Panc1 (cell line): ENCODE measurements around the gene TSPYL1. TPM values are rescaled to one million over a fixed set of nuclear protein-coding genes. Genes with fewer than 3 reads are reported as not detected.

Experiments
- ATAC-seq: fragments of 200-7000 bp; cut with Tn5 transposase; 2 replicates; pipeline ENCODE4 v1.9.1; 2020; ENCODE audit warnings: mild to moderate bottlenecking, moderate library complexity
- Bru-seq: library from RNA; stranded (reverse); fragments of 400-500 nt; gene quantifications from one replicate; lab custom pipeline; 2021; lab: Mats Ljungman, UMichigan
- BruChase-seq, 2 experiments: library from RNA; stranded (reverse); fragments of 400-500 nt; gene quantifications; one replicate each; lab custom pipeline; 2021; lab: Mats Ljungman, UMichigan
- BruUV-seq: library from RNA; stranded (reverse); fragments of 400-500 nt; replicated peaks from 2 replicates; lab custom pipeline; 2021; lab: Mats Ljungman, UMichigan
- CTCF ChIA-PET: fragments of 300-600 bp; sonication (Branson Sonifier 250); formaldehyde crosslinking; loops from one replicate; lab custom pipeline; 2022; ENCODE audit warnings: antibody characterized with exemption; lab: Charles Lee
- POLR2A ChIA-PET: fragments of 300-600 bp; sonication (Branson Sonifier 250); formaldehyde crosslinking; loops from one replicate; lab custom pipeline; 2022; ENCODE audit warnings: antibody characterized with exemption; lab: Charles Lee
- DNase-seq: peaks from one replicate; pipeline ENCODE4 v3.0.0-alpha.2; 2010; ENCODE audit warnings: low read depth, low spot score
- H3K27ac ChIP-seq: 2 replicates; pipeline ENCODE4 v1.5.1; 2011; ENCODE audit warnings: mild to moderate bottlenecking, low read length, inconsistent platforms
- H3K27me3 ChIP-seq: fragments of 200-500 bp; sonication (Bioruptor generic); 2 replicates; pipeline ENCODE4 v1.6.0; 2014; ENCODE audit warnings: low read length, inconsistent platforms; ENCODE audit not compliant: control insufficient read depth, insufficient read depth
- H3K36me3 ChIP-seq: fragments of 200-500 bp; sonication (Bioruptor generic); 2 replicates; pipeline ENCODE4 v1.5.1; 2014; ENCODE audit warnings: inconsistent platforms, mild to moderate bottlenecking, low read length, moderate library complexity; ENCODE audit not compliant: control insufficient read depth, insufficient read depth
- H3K4me1 ChIP-seq: 2 replicates; pipeline ENCODE4 v1.5.1; 2011; ENCODE audit warnings: inconsistent platforms, mild to moderate bottlenecking, low read length, moderate library complexity; ENCODE audit not compliant: control insufficient read depth, insufficient read depth
- H3K4me3 ChIP-seq, 2 experiments: 2 replicates each; pipeline ENCODE4 v1.5.1; 2011 to 2012; ENCODE audit warnings: low read depth in 2 of 2, low read length in 2 of 2, mild to moderate bottlenecking in 2 of 2, inconsistent platforms in 1 of 2, moderate library complexity in 1 of 2
- H3K9me3 ChIP-seq: fragments of 200-500 bp; sonication (Bioruptor generic); 2 replicates; pipeline ENCODE4 v1.5.1; 2014; ENCODE audit warnings: low read depth, mild to moderate bottlenecking, inconsistent platforms, low read length, moderate library complexity; ENCODE audit not compliant: control insufficient read depth, insufficient read depth
- CTCF ChIP-seq: fragments of 450-650 bp; IDR thresholded peaks from 2 replicates; pipeline ENCODE4 v1.5.1; 2017; ENCODE audit warnings: mild to moderate bottlenecking
- POLR2AphosphoS5 ChIP-seq: IDR thresholded peaks from 2 replicates; pipeline ENCODE4 v1.6.1; 2012; ENCODE audit warnings: mild to moderate bottlenecking, low read depth, low read length, moderate library complexity
- SIN3A ChIP-seq: IDR thresholded peaks from 2 replicates; pipeline ENCODE4 v1.6.1; 2012; ENCODE audit warnings: low read depth, mild to moderate bottlenecking, low read length, moderate library complexity, borderline replicate concordance; ENCODE audit not compliant: insufficient read depth
- TCF7L2 ChIP-seq: IDR thresholded peaks from 2 replicates; pipeline ENCODE4 v1.6.1; 2011; ENCODE audit warnings: mild to moderate bottlenecking, low read depth, low read length, inconsistent platforms
- in situ Hi-C: cut with HindIII; loops from 2 replicates; pipeline ENCODE4 v1.10.0; 2016; ENCODE audit warnings: low sequenced_read_pairs, low pct_unique_long_range_greater_than_20kb
- intact Hi-C: fragments of 100-400 bp; cut with micrococcal nuclease; formaldehyde crosslinking; loops from one replicate; pipeline ENCODE4 v1.10.0; 2022; ENCODE audit not compliant: unreplicated experiment
- long read RNA-seq: library from polyadenylated mRNA; unstranded; transcript quantifications from one replicate; pipeline ENCODE4 v2.0.0, GENCODE V29; 2021; ENCODE audit not compliant: unreplicated experiment
- polyA plus RNA-seq: library from polyadenylated mRNA; unstranded; fragments of >200 nt; gene quantifications from one replicate; pipeline ENCODE4 v1.2.1, GENCODE V29; 2012; ENCODE audit warnings: missing spikeins; ENCODE audit not compliant: insufficient read length
- total RNA-seq: library from RNA; stranded (reverse); gene quantifications from one replicate; pipeline ENCODE4 v1.2.1, GENCODE V29; 2021; ENCODE audit not compliant: unreplicated experiment
- TF ChIP-seq, protein P1 (sequence below), 2 experiments: IDR thresholded peaks; 2 replicates each; pipeline ENCODE4 v1.6.1; 2011 to 2012; ENCODE audit warnings: low read depth in 2 of 2, control low read depth in 1 of 2, low read length in 1 of 2, mild to moderate bottlenecking in 1 of 2, moderate library complexity in 1 of 2; ENCODE audit not compliant: insufficient read depth in 1 of 2

Gene TSPYL1
- total RNA-seq: 103 TPM
- polyA plus RNA-seq: 56.1 TPM
- percentile 98 among the genes with signal in this experiment for Bru-seq, nascent RNA
- percentile 100 among the genes with signal in this experiment for BruChase-seq, experiment 1, labeled RNA remaining after a 2-hour chase
- BruChase-seq, experiment 2, labeled RNA remaining after a 6-hour chase: percentile 100 among the genes with signal in this experiment
- long read RNA-seq, transcript TSPYL1-201 (1 exons, 3,326 nt): major isoform, 166 of 167 reads
- long read RNA-seq, partial matches to known transcripts: 0 of 167 reads
- long read RNA-seq, other reads (novel, unspliced or antisense): 1 of 167 reads

DNA sequence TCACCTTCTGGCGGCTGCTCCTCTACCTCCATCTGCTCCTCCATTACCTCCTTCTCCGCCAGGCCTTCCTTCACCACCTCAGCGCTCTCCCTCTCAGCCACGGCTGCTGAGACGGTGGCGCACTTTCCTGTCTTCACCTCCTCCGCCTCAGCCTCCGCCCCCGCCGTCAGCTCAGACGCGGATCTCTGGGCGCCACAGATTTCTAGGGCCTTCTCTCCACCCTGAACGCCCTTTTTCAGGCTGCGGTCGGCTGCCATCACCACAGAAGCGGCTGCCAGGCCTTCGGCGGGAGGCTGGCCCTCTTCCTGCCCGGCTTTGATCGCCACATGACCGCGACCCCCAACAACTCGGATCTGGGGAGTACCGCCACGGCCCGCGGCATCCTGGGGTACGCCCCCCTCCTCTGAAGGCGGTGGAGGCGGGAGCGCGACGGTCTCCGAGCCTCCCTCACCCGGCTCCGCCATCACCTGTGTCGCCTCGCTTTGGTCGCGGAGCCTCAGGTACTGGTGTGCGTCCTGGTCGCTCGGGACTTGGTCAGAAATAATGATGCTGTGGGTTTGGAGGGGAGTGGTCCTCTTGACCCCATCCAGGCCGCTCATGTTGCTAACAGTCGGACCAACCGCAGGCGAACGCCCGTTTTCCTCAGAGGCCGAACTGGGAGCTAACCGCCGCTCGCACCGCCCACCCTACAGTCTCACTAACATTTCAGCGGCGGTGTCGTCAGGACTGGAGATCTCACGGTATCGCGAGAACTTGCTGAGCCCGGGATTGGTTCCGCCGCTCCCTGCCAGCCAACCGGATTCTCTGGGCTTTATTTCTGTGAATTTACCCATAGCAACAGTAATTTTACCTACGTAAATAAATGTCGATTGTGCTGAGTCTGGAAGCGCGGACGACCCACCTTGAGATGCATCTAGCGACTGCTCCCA is at the start of gene TSPYL1:
Gene TSPYL1, minus strand, starts transcription at position 699 of the 929 bp plus-strand sequence. Its CDS starts 100 bp downstream, at position 599.
- Histone ChIP-seq H3K27me3 (no peaks in the 10 kb centered on the region), H3K4me3 (peak within 1 kb of the TSS; percentile 91 to 92), H3K27ac (peak within 1 kb of the TSS; percentile 98), H3K4me1 (peaks cover 28% of the 10 kb centered on the region), H3K36me3 (peaks cover 8% of the 10 kb centered on the region), H3K9me3 (no peaks in the 10 kb centered on the region)
- in situ Hi-C loops: no loop called here
- DNase-seq (peak; percentile 97), ATAC-seq (peak; percentile 96)
- intact Hi-C loops: no loop called here
- ChIA-PET POLR2A (interaction anchor here (1.0 kb wide), 1 partner anchor 13 kb away, joined by 3 read pairs; no protein-coding TSS in a partner anchor), CTCF (interaction anchor here (2.5 kb wide), 1 partner anchor 11 kb away, joined by 8 read pairs; no protein-coding TSS in a partner anchor)
- BruUV-seq: TSS peak; percentile 87
- peak; percentile 94 for TF ChIP-seq POLR2AphosphoS5
- TF ChIP-seq, protein P1, sequence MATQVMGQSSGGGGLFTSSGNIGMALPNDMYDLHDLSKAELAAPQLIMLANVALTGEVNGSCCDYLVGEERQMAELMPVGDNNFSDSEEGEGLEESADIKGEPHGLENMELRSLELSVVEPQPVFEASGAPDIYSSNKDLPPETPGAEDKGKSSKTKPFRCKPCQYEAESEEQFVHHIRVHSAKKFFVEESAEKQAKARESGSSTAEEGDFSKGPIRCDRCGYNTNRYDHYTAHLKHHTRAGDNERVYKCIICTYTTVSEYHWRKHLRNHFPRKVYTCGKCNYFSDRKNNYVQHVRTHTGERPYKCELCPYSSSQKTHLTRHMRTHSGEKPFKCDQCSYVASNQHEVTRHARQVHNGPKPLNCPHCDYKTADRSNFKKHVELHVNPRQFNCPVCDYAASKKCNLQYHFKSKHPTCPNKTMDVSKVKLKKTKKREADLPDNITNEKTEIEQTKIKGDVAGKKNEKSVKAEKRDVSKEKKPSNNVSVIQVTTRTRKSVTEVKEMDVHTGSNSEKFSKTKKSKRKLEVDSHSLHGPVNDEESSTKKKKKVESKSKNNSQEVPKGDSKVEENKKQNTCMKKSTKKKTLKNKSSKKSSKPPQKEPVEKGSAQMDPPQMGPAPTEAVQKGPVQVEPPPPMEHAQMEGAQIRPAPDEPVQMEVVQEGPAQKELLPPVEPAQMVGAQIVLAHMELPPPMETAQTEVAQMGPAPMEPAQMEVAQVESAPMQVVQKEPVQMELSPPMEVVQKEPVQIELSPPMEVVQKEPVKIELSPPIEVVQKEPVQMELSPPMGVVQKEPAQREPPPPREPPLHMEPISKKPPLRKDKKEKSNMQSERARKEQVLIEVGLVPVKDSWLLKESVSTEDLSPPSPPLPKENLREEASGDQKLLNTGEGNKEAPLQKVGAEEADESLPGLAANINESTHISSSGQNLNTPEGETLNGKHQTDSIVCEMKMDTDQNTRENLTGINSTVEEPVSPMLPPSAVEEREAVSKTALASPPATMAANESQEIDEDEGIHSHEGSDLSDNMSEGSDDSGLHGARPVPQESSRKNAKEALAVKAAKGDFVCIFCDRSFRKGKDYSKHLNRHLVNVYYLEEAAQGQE (IDR thresholded peaks at IDR 0.05; ENCODE audit: insufficient read depth in 1 of 2, low read depth in 2 of 2, low read length in 1 of 2): no peak
- TF ChIP-seq SIN3A: peak; percentile 81
- TF ChIP-seq CTCF: peak; percentile 18; the same call in 1 of the 2 replicates
- peak; percentile 53; the same call in 1 of the 2 replicates for TF ChIP-seq TCF7L2

DNA sequence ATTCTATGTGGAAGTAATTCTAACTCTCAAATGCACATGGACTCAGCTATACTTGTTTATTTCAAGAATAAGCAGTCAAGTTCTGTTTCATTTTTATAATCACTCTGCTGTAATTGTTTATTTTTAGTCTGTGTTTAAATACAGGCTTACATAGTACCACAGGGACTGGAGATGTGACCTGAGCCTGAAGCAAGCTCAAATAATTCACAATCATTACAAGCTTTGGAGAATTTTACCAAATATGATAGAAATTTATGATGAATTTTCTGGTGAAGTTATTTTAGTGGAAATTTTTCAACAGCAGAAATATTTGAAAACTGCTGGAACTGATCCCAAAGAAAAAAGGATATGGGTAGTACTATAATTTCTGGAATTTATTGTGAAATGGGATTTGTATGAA is 49.4 kb upstream of the TSPYL1 start:
- ChIA-PET CTCF (no interaction called here), POLR2A (no interaction called here)
- TF ChIP-seq SIN3A (no peak), POLR2AphosphoS5 (no peak), CTCF (no peak), TCF7L2 (no peak)
- TF ChIP-seq, protein P1 (IDR thresholded peaks at IDR 0.05; ENCODE audit: insufficient read depth in 1 of 2, low read depth in 2 of 2, low read length in 1 of 2): no peak
- BruUV-seq: no TSS peak
- H3K4me3 ChIP-seq: no peak overlapping the region
- no peaks in the 10 kb centered on the region for H3K4me1 ChIP-seq
- intact Hi-C loops: no loop called here
- H3K36me3 ChIP-seq: no peaks in the 10 kb centered on the region
- DNase-seq: no peak
- no peaks in the 10 kb centered on the region for H3K27me3 ChIP-seq
- H3K27ac ChIP-seq: no peak overlapping the region
- in situ Hi-C loops: no loop called here
- ATAC-seq: no peak
- no peaks in the 10 kb centered on the region for H3K9me3 ChIP-seq
